GM13976 (cell line): Measurements from ENCODE around the gene ERMARD.
"Not testable (repeated sequence)": the region's sequence is repeated elsewhere in the genome, so short reads cannot be mapped to it uniquely, and the experiment has no call there.

Experiments used
- DNase-seq: peaks from one replicate; pipeline ENCODE4 v3.0.0; 2012; ENCODE audit warnings: low spot score
- CTCF ChIP-seq: IDR thresholded peaks from 2 replicates; pipeline ENCODE4 v1.5.1; 2012; ENCODE audit warnings: borderline replicate concordance, mild to moderate bottlenecking; ENCODE audit not compliant: insufficient read depth; ENCODE audit errors: extremely low read depth, missing control alignments, control extremely low read depth
- in situ Hi-C: fragments of 300-500 bp; cut with MboI; formaldehyde crosslinking; loops from one replicate; pipeline ENCODE4 v1.12.0; 2022; ENCODE audit warnings: low sequenced_read_pairs, mixed read lengths, inconsistent platforms; ENCODE audit not compliant: unreplicated experiment

The ERMARD gene

GRCh38 chr6:169755162-169755561 is 3.7 kb downstream of the ERMARD start:
- TF ChIP-seq CTCF, result no peak
- DNase-seq, result no peak
- in situ Hi-C loops, result no loop called here

GRCh38 chr6:169763308-169763707 is 11.9 kb downstream of the ERMARD start:
- TF ChIP-seq CTCF, result no peak
- DNase-seq, result no peak
- in situ Hi-C loops, result no loop called here

GRCh38 chr6:169763881-169764280 is 12.5 kb downstream of the ERMARD start:
- in situ Hi-C loops, result no loop called here
- no peak for TF ChIP-seq CTCF
- DNase-seq, result no peak

- DNase-seq, in situ Hi-C loops: not testable (repeated sequence)
These were observed 14.4 kb downstream of the ERMARD start for GRCh38 chr6:169765789-169766188.

GRCh38 chr6:169766232-169766631 is 14.8 kb downstream of the ERMARD start:
- in situ Hi-C loops, result no loop called here
- no peak for TF ChIP-seq CTCF
- DNase-seq, result no peak

GRCh38 chr6:169766921-169767736 is 15.7 kb downstream of the ERMARD start:
- DNase-seq, result no peak
- in situ Hi-C loops, result no loop called here
- TF ChIP-seq CTCF, result no peak

- in situ Hi-C loops, result no loop called here
- no peak for DNase-seq
- TF ChIP-seq CTCF, result no peak
These were observed 22.9 kb downstream of the ERMARD start for GRCh38 chr6:169774347-169774746.
